ENCODE measurements around the gene SMIM1.

SMIM1 gene

GRCh38 chr1:3822421-3822820, 49.9 kb downstream of the SMIM1 start:
- no peak for DNase-seq (ENCODE audit: low read depth)

- no peak for DNase-seq (ENCODE audit: low read depth)
These were observed 52.1 kb downstream of the SMIM1 start for GRCh38 chr1:3824650-3825049.

GRCh38 chr1:3825356-3825755, 52.8 kb downstream of the SMIM1 start:
- no peak for DNase-seq (ENCODE audit: low read depth)
